A673 (cell line): ENCODE measurements around the gene CST9. TPM values are rescaled to one million over a fixed set of nuclear protein-coding genes. Genes with fewer than 3 reads are reported as not detected.

Experiments
- BruUV-seq: library from RNA; stranded (reverse); fragments of 400-500 nt; replicated peaks from 2 replicates; lab custom pipeline; 2021; lab: Mats Ljungman, UMichigan
- CTCF ChIA-PET: fragments of 300-600 bp; sonication (Branson Sonifier 250); formaldehyde crosslinking; loops from one replicate; lab custom pipeline; 2022; ENCODE audit warnings: antibody characterized with exemption; lab: Charles Lee
- POLR2A ChIA-PET: fragments of 300-600 bp; sonication (Branson Sonifier 250); formaldehyde crosslinking; loops from one replicate; lab custom pipeline; 2022; ENCODE audit warnings: antibody characterized with exemption; ENCODE audit not compliant: low non-redundant PET; lab: Charles Lee
- DNase-seq: peaks from one replicate; pipeline ENCODE4 v3.0.0-alpha.2; 2015; ENCODE audit warnings: low spot score
- H3K27ac ChIP-seq: fragments of 200-600 bp; sonication (generic); 2 replicates; pipeline ENCODE4 v1.5.1; 2016; ENCODE audit warnings: mixed run types, low read depth, mild to moderate bottlenecking, mixed read lengths, antibody characterized with exemption, low read length; ENCODE audit not compliant: poor library complexity, severe bottlenecking
- H3K27me3 ChIP-seq: fragments of 200-600 bp; sonication (generic); replicated peaks from 2 replicates; pipeline ENCODE4 v1.6.1; 2017; ENCODE audit warnings: mixed run types, low read depth, mild to moderate bottlenecking, mixed read lengths, antibody characterized with exemption, low read length; ENCODE audit not compliant: insufficient read depth, poor library complexity
- H3K36me3 ChIP-seq: fragments of 200-600 bp; sonication (generic); 2 replicates; pipeline ENCODE4 v1.6.1; 2016; ENCODE audit warnings: mixed run types, mild to moderate bottlenecking, mixed read lengths, antibody characterized with exemption, low read length; ENCODE audit not compliant: insufficient read depth, poor library complexity, severe bottlenecking
- H3K4me1 ChIP-seq: fragments of 200-600 bp; sonication (generic); 2 replicates; pipeline ENCODE4 v1.6.1; 2017; ENCODE audit warnings: mixed run types, mild to moderate bottlenecking, mixed read lengths, antibody characterized with exemption, low read length; ENCODE audit not compliant: insufficient read depth, poor library complexity, severe bottlenecking
- H3K4me3 ChIP-seq: fragments of 200-600 bp; sonication (generic); 2 replicates; pipeline ENCODE4 v1.5.1; 2016; ENCODE audit warnings: low read depth, mixed run types, mild to moderate bottlenecking, mixed read lengths, low read length; ENCODE audit not compliant: poor library complexity, severe bottlenecking
- H3K9me3 ChIP-seq: fragments of 200-600 bp; sonication (generic); 2 replicates; pipeline ENCODE4 v1.6.1; 2016; ENCODE audit warnings: mixed run types, low read depth, mild to moderate bottlenecking, mixed read lengths, antibody characterized with exemption, low read length; ENCODE audit not compliant: poor library complexity, severe bottlenecking
- CTCF ChIP-seq: fragments of 300-800, 200-600 bp; sonication (generic); conservative IDR thresholded peaks from 2 replicates; pipeline ENCODE4 v1.5.1; 2017; ENCODE audit warnings: low read depth, mild to moderate bottlenecking, antibody characterized with exemption, low read length, moderate library complexity, mixed read lengths
- EZH2 ChIP-seq: fragments of 200-600 bp; sonication (generic); IDR thresholded peaks from 2 replicates; pipeline ENCODE4 v1.6.1; 2017; ENCODE audit warnings: borderline replicate concordance, low read depth, mild to moderate bottlenecking, mixed read lengths, antibody characterized with exemption, low read length; ENCODE audit not compliant: poor library complexity, severe bottlenecking
- intact Hi-C: fragments of 100-400 bp; cut with micrococcal nuclease; formaldehyde crosslinking; loops from one replicate; pipeline ENCODE4 v1.10.0; 2022; ENCODE audit not compliant: unreplicated experiment
- total RNA-seq: library from RNA; stranded (reverse); gene quantifications from 2 replicates; pipeline ENCODE4 v1.2.3, GENCODE V29; 2021

CST9 gene
- total RNA-seq, 1 experiment from 2014 or later = not detected

GRCh38 chr20:23604306-23604705, 1.4 kb downstream of the CST9 start:
- no TSS peak for BruUV-seq
- intact Hi-C loops = no loop called here
- no peak overlapping the region for H3K4me3 ChIP-seq
- H3K27ac ChIP-seq = no peak overlapping the region
- no peaks in the 10 kb centered on the region for H3K36me3 ChIP-seq
- DNase-seq = no peak
- ChIA-PET CTCF (no interaction called here), POLR2A (no interaction called here)
- H3K27me3 ChIP-seq = no peaks in the 10 kb centered on the region
- TF ChIP-seq CTCF (no peak), EZH2 (no peak)
- H3K4me1 ChIP-seq = no peaks in the 10 kb centered on the region
- H3K9me3 ChIP-seq = no peaks in the 10 kb centered on the region

GRCh38 chr20:23603321-23603720, 2.4 kb downstream of the CST9 start:
- H3K4me1 ChIP-seq = no peaks in the 10 kb centered on the region

GRCh38 chr20:23602699-23603098, 3.0 kb downstream of the CST9 start:
- Histone ChIP-seq H3K27ac (no peak overlapping the region), H3K36me3 (no peaks in the 10 kb centered on the region), H3K4me3 (no peak overlapping the region), H3K4me1 (no peaks in the 10 kb centered on the region), H3K9me3 (no peaks in the 10 kb centered on the region), H3K27me3 (no peaks in the 10 kb centered on the region)
- no peak for TF ChIP-seq CTCF
- no peak for TF ChIP-seq EZH2
- BruUV-seq = no TSS peak
- intact Hi-C loops = no loop called here
- POLR2A ChIA-PET = no interaction called here
- CTCF ChIA-PET = no interaction called here
- no peak for DNase-seq

More at GRCh38 chr20:23603321-23603720, 2.4 kb downstream of the CST9 start:
- DNase-seq = no peak
- H3K9me3 ChIP-seq = no peaks in the 10 kb centered on the region
- ChIA-PET POLR2A (no interaction called here), CTCF (no interaction called here)
- no peak overlapping the region for H3K27ac ChIP-seq
- H3K4me3 ChIP-seq = no peak overlapping the region
- no peaks in the 10 kb centered on the region for H3K36me3 ChIP-seq
- no TSS peak for BruUV-seq
- no peaks in the 10 kb centered on the region for H3K27me3 ChIP-seq
- TF ChIP-seq CTCF (no peak), EZH2 (no peak)
- intact Hi-C loops = no loop called here
